GM19035 (cell line): ENCODE results near the gene SIRPG.
"Not testable (repeated sequence)": the region's sequence is repeated elsewhere in the genome, so short reads cannot be mapped to it uniquely, and the experiment has no call there.

Source experiments
- ATAC-seq: cut with Tn5 transposase; IDR thresholded peaks from one replicate; pipeline ENCODE4 v1.9.1; 2021; ENCODE audit not compliant: unreplicated experiment

Gene SIRPG

GRCh38 chr20:1608678-1609347 is 48.8 kb downstream of the SIRPG start:
- ATAC-seq: not testable (repeated sequence)

GRCh38 chr20:1600736-1601135 is 56.8 kb downstream of the SIRPG start:
- no peak for ATAC-seq

- ATAC-seq: no peak
Observed at GRCh38 chr20:1595333-1595732, 62.2 kb downstream of the SIRPG start.

GRCh38 chr20:1588533-1589460 is 68.8 kb downstream of the SIRPG start:
- no peak for ATAC-seq

- ATAC-seq: no peak
Observed at GRCh38 chr20:1587781-1588532, 69.6 kb downstream of the SIRPG start.

- no peak for ATAC-seq
Observed at GRCh38 chr20:1579488-1579887, 78.1 kb downstream of the SIRPG start.
